CD4-positive, alpha-beta T cell treated with Interferon alpha-2 for 1 hour (primary cell): ENCODE results near the gene PRKN.
A peak's percentile ranks its signal among the peaks of the same experiment; 100 is the strongest.
"Not testable (repeated sequence)": the region's sequence is repeated elsewhere in the genome, so short reads cannot be mapped to it uniquely, and the experiment has no call there.

Source experiments
- DNase-seq, 2 donors: peaks; one replicate each; pipeline ENCODE4 v3.0.0-alpha.2; 2020 to 2022

The PRKN gene

DNA sequence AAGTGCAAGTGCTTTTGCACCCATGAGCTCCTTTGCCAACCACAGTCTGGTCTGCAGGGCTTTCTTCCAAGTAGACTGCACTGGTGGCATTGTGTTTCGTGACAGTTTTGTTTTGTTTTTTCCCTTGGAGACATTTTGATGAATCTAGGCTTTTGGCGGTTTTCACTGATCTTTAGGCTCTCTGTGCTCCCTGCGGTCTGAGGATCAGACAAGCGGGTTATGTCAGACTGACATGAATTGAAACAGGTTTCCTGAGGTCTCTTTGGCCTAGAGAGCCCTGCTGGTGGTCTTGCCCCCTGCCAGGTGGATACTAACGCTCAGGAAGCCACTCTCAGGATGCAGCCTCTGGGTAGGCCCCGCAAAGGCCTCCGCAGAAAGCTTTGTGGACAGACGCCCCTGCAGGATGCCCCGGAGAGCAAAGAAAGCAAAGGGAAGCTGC, 898.3 kb downstream of the PRKN start:
- DNase-seq, result no peak

DNA sequence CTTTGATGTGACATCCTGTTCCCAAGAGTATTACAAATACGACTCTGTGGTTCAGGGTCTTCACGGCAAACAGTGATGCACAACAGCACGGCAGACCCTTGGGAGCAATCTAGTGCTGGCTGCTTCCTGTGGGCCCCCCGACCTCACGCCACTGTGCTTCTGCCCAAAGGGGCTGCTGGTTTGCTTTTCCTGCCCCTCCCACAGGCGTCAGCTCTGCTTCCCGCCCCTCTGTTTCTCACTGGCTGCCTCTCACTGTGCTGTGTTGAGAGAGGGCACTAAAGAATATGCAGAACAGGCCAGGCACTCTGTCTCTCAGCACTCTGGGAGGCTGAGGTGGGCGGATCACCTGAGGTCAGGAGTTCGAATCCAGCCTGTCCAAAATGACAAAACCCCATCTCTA, 899.2 kb downstream of the PRKN start:
- no peak for DNase-seq

DNA sequence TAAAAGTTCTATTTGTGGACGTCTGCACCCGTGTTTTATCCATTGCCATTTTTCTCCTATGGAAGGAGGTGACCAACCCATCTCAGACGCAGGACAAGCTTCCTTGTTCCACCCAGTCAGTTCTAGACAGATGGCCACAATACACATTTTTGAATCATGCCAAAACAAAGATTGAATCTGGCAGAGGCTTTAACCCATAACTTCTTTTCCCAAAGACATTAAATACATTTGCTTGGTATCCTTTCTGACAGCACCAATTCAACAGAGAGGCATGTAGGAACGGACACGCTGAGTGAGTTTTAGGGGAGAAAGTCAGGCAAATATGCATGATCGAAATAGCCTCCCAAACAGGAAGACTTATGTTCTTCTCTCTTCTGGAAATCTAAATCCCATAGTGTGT, 901.1 kb downstream of the PRKN start:
- DNase-seq, result no peak

DNA sequence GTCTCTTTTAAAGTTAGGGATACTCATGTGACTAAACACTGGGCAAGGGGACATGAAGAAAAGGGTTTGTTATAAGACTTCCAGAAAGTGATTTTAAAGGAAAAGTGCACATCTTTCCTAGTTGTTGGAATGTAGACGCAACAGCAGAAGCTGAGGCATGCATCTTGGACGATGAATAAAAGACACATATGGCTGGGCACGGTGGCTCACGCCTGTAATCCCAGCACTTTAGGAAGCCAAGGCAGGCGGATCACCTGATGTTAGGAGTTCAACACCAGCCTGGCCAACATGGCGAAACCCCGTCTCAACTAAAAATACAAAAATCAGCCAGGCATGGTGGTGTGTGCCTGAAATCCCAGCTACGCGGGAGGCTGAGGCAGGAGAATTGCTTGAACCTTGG, 905.4 kb downstream of the PRKN start:
- not testable (repeated sequence) for DNase-seq

DNA sequence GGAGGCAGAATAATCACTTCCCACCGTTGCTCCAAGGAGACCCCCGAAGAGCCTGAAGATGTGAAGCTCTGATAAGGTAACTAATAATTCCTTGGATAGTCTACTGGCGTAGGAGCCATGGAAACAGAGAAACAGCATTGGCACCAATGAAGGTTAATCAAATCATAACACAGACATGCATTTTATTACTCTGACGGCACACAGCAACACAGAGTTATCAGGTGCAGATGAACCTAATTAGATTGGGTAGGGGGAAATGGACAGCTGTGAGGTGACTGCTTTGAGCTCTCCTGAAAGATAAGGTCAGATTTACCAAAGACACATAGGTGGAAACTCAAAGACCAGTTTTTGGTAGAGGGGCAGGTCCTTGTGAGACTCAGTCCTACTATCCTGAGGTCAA, 909.7 kb downstream of the PRKN start:
- no peak for DNase-seq

DNA sequence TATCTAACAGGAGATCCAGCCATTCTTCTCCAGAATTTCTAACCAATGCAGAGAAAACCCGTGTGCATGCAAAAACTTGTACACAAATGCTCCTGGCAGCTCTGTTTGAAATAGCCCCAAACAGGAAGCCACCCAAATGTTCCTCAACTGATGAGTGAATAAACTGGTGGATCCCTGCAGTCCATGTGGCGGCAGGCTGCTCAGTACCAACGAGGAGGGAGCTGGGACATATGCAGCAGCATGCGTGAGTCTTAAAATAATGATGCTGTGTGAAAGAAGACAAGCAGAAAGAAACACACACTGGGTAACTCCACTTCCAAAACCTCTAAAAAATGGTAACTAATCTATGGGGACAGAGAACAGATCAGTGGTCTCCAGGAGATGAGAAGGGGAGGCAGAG, 911.6 kb downstream of the PRKN start:
- no peak for DNase-seq

DNA sequence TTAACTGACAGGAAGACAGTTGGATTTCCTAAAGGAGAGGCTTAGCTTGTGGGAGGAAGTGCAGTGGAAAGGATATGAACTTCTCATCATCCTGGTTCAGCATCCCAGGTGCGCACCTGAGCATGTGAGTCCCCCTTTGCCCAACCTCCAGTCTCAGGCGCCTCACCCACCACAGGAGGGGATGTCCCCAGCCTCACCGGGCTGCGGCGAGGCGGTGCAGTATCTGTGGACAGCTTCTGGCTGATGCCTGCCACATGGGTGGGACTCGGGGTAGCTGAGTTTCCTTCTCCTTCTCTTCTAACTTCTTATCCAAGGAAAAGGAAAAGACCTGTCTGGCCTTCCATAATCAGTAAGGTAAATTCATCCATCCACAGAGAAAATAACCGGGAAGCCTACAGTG, 914.4 kb downstream of the PRKN start:
- no peak for DNase-seq

DNA sequence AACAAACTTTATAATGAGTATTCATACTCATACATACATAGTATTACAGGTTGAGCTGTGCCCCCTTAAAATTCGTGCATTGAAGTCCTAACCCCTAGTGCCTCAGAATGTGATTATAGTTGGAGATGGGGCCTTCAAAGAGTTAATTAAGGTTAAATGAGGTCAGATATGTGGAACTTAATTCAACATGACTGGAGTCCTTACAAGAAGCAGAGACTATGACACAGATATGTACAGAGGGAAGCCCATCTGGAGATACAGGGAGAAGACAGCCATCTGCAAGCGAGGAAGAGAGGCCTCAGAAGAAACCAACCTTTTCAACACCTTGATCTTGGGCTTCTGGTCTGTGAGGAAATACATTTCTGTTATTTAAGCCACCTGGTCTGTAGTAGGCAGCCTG, 917.6 kb downstream of the PRKN start:
- no peak for DNase-seq

DNA sequence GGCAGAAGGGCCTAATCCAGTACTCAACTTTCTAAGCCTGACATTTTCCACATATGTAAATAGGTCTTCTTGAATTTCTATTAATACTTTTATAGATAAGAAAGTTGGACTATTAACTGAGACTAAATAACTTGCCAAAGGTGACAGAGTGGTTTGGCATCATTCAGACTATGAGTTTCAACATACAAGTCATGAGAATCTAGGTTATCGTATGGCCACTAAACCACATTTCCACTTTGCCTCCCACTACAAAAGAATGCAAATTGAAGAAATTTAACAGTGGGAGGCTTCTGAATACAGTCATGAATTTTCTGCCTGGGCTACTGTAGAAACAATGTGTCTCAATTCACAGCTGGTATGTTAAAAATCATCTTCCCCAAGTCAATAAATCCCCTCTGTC, 922.7 kb downstream of the PRKN start:
- DNase-seq, result no peak

DNA sequence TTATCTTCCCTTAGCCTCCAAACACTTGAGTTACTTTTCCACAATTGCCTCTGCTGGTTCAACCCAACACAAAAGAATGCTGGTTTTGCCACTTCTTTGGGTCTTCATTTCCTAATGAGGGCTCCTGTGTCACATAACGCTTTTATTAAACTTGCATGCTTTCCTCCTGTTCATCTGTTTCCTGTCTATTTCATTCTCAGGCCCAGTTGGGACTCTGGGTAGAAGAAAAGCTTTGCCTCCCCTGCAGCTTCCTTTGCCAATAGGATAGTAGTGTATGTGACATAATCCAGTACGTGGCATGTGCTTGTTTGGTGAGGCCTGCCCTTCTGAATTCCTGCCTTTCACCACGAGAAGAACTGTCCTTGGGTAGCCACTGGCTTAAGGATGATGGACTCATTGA, 924.4 kb downstream of the PRKN start:
- no peak for DNase-seq

DNA sequence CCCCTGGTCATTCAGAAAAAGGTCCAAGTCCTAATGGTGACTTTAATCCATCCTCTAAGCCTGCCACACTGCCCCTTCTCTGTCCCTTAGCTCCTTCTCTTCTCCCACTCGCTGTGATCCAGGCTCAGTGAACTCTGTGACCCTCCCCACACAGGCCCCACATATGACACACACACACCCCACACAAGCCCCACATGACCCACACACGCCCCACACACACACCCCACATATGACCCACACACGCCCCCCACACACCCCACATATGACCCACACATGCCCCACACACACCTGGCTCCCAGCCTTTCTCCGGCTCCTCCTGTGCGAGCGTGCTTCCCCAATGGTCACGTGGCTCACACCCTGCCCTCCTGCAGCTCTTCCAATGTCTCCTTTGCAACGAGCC, 925.3 kb downstream of the PRKN start:
- DNase-seq, result no peak

DNA sequence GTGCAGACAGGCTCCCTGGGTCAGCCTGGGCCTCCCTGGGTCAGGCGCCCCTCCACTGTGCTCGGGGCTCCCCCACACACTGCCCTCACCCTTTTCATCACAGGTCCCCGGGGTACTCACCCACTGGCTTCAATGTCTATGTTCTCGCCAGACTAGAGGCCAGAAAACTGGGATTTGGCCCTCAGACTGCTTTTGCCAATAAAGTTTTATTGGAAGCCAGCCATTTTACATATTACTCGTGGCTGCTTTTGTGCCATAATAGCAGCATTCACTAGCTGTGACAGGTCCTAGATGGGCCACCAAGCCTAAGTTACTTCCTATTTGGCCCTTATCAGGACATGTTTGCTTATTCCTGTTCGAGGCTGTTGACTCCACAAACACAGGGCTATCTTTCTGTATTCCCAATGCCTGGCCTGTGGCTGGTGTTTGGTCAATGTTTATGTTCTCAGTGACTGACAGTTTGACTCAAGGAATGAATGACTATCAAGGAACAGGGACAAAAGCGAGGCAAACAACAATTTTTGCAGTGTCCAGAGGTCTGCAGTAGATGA, 928.6 kb downstream of the PRKN start:
- no peak for DNase-seq

DNA sequence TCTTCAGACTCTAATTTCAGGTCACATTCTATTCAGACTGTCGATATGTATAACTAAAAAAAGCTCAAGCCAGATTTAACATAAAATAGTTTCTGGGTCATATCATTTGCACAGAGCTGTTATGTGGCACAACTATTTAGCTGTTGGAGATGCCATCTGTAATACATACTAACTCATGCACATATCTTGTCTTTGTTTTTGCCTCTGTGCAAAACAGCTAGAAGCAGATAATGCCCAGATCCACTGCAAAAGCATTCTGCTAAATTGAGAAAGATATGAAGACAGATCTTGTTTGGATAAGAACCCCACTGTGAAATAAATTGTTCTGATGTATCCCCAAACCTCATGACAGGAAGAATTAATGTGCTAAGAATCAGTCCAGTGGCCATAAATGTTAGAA, 930.9 kb downstream of the PRKN start:
- no peak for DNase-seq

DNA sequence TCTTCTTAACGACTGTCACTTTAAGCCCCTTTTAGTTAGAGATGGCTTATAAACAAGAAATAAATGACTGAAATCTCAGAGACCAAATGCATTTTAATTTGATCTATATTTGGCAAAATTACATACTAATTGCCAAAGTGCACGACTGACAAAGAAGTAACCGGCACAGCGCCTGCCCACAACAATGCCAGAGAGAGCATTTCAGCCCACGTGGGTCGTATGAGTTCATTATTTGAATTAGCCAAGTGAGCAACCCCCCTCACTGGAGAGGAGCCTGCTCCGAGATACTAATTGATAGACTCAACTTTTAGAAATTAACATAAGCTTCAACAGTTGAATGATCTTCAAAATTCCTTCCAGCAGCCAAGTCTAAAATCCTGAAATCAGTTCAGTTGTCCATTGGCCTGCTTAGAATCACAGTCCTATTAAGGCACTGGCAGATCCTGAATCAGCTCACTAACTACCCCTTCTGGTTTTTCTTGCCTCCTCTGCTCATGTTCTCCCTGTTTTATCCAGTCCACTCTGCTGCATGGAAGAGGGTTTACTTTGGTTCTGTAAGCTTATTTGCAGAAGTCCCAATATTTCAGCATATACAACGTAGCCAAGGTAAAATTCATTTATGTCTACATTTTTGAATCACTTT, 934.6 kb downstream of the PRKN start:
- DNase-seq, result no peak

DNA sequence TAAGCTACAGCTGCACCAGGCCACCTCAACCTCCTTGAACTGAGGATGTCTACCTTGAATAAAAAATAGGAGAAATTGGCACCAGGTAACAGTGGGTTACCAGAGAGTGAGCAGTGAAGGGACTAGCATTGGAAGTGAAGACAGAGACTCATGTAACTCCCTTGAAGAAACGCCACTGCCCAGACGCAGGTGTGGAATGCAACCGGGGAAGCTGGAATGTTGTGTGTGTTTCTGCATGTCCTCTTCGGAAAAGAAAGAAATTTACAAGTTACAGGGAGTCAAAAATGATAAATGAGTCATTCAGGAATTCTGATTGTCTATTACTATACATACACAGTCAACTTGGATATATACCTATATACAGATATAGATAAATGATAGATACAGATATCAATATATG, 939.0 kb downstream of the PRKN start:
- DNase-seq, result no peak

DNA sequence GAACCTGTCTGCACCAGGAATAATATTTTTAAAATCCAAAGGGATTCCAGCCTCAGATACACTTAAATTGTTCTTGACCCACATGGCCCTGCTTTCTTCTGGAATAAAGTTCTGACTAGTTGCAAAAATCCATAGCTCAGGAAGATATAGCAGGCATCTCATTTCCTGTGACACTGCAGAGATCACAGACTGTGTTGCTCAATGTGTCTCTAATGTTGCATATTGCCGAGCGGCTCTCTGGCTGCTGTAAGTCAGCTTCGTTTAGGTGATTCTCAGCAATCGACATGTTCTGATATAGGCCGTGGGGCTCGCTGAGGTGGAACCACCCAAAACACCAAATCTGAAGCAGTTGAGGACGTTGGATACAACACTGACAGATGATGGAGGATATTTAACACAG, 955.4 kb downstream of the PRKN start:
- no peak for DNase-seq

DNA sequence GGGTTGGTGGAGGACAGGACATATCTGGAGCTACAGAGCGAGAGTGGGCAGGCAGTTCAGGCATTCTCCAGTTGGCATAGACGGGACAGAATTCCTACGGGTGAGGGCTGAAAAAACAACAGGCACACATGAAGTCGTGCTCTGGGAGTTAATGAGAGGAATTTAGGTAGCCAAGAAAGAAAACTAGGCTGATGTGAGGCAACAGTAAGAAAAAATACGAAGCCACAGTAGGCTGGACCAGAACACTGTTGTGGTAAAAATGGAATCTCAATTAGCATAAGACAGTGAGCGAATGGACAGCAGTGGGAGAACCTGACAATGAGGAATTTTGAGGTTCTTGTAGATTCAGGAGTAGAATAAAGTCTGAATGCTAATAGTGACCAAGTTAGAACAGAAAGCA, 965.6 kb downstream of the PRKN start:
- DNase-seq, result no peak

DNA sequence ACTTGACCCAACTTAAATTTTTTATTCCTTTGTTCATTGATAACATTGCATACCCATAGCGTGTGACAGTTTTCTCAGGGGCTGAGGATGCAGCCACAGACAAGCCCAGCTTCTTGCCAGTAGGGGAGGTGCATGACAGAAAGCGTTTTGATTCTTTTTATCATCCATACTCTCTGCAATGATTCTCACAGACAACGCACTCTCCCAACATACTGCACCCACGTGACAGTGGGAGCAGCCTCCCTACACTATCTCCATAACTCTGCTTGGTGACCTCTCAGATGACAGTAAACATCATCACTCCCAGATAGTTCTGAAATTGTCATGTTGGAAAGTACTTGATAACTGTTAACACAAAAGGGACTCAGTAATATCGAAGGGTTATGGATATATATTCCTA, 972.5 kb downstream of the PRKN start:
- DNase-seq, result no peak

DNA sequence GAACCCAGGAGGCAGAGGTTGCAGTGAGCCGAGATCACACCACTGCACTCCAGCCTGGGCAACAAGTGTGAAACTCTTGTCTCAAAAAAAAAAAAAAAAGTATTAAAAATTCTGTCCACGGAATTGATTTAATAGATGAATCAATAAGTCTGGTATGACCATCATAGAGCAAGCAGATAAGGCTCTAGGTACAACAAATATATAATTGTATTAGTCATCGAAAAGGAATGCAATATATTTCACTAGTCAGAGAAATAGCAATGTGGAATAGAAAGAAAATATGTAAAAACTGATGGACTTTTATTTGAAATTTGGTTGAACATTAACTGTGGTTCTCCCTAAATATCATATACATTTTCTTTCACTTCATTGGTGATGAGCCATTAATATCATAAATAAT, 976.9 kb downstream of the PRKN start:
- DNase-seq, result no peak

DNA sequence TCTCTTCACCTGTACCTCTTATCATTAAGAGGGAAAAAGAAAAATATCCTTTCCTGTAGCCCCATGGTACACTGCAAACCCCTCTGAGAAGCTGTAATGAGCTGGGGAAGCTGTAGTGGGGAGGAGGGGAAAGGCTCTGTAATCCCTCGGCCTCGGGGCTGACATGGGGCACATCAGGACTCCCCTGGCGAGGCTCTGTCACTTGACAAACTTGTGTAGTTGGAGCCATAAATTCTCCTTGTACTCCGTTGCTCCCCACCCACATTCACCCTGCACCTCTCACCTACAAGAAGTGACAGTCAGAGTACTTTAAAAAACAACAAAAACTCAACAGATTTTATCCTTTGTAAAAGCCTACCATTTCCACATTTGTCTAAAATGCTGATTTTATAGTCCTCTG, 978.0 kb downstream of the PRKN start:
- DNase-seq, result no peak

DNA sequence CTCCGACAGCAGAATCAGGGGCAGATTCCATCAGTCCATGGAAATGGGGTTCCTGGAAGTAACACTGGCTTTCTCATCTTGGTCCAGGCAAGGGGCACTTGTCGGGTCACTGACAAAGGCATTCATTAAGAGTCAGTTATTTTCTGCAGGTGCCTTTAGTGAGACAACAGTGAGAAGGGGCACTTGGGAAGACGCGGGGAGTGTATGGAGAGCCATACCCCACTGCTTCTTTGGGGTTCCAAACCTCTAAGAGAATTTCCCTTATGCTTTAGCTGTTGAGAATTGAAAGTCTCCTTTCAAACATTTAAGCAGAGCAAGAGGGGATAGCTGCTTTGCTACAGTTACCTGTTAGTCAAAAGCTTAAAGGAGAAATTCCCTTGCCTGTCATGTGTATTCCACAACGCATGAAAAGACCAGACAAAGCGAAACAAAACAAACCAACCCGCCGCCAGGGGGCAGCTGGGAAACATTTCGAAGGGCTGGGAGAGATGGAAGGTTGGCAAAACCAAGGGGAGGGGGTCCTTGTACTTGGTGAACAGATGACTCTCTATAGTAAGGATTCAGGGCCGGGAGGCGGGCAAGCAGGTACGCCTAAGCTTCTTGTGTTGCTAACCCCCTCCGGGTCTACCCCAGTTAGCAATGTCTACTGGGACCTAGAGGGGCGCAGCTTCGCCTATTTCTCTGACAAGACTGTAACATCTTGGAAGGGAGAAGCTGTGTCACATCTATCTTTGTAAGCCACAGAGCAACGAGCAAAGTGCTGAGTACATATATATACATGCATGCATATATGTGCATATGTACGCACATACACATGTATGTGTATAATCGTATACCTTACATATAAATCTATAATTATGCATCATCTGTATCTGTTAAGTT, 978.8 kb downstream of the PRKN start:
- DNase-seq, result peak in 1 of 2 donors; percentile 1

DNA sequence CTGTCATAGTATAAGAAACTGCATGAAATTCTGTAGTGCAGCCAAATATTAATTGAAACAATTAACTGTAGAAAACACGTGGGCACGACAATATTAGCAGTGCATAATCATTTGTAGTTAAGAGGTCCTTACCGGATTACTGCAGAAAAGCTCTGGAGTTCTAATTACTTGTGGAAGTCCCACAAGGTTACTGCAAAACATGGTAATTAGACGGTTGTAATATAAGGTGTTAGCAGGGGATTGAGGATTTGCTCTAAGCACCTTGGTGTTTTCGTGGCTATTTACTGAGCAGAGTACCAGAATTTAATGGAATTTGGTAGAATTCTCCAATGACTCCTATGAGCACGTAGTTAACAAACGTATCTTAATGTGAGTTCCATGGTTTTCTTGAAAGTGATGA, 980.1 kb downstream of the PRKN start:
- DNase-seq, result no peak

DNA sequence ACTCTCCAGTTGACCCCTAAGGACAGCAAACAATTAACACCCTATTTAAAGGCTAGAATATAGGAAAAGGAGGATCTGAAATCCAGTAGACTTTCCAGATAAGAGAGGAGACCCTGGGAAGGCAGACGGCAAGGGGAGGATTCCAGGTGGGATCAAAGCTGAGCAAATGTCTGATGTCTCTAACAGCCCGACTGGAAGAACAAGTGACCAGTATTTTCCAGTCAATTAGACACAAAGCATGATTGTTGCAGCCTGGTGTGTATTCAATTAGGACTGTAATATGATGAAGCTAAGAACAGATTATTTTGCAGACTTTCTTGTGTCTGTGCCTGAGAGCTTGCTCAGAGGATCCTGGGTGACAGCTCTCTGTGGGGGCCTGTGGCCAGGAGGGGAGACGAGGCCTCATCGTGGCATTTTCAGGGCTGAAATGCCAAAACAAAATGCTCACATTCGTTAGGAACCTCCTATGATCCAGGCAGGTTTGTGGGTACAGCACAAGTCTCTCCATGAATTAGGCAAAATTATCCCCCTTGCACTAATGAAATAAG, 981.9 kb downstream of the PRKN start:
- no peak for DNase-seq

DNA sequence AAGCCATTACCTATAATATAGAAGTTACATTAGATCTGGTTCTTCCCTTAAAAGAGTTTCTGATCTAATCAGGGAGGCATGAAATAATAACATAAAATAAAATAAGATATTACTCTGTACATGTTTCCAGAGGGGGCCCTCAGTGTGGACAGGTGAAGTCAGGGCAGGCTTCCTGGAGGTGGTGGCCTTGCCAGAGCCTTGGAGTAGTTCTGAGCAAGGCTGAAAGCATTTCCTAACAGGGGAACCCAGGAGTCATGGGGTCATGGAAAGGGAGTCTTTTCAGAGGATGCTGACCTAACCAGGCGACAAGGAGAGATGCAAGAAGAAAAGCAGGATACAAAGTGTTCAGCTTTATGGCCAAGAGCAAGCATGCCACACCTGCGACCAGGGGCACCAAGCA, 982.4 kb downstream of the PRKN start:
- no peak for DNase-seq
